GM18909 (cell line): ENCODE results near the gene NAT8L.

ENCODE experiments used
- ATAC-seq: cut with Tn5 transposase; IDR thresholded peaks from one replicate; pipeline ENCODE4 v1.9.1; 2021; ENCODE audit warnings: mild to moderate bottlenecking; ENCODE audit not compliant: unreplicated experiment, poor library complexity

The NAT8L gene

GRCh38 chr4:2089222-2089621, 30.1 kb downstream of the NAT8L start:
- ATAC-seq: no peak

- no peak for ATAC-seq
These were observed 31.5 kb downstream of the NAT8L start for GRCh38 chr4:2090642-2091041.

GRCh38 chr4:2091990-2092668, 33.0 kb downstream of the NAT8L start:
- ATAC-seq: no peak

GRCh38 chr4:2092669-2093053, 33.5 kb downstream of the NAT8L start:
- no peak for ATAC-seq

GRCh38 chr4:2093265-2093664, 34.1 kb downstream of the NAT8L start:
- no peak for ATAC-seq

- no peak for ATAC-seq
These were observed 35.4 kb downstream of the NAT8L start for GRCh38 chr4:2094545-2094944.

- ATAC-seq: no peak
These were observed 36.3 kb downstream of the NAT8L start for GRCh38 chr4:2095236-2096072.

- ATAC-seq: no peak
These were observed 37.0 kb downstream of the NAT8L start for GRCh38 chr4:2096073-2096609.

GRCh38 chr4:2101346-2102044, 42.4 kb downstream of the NAT8L start:
- no peak for ATAC-seq

- no peak for ATAC-seq
These were observed 43.1 kb downstream of the NAT8L start for GRCh38 chr4:2102045-2102883.

- no peak for ATAC-seq
These were observed 44.2 kb downstream of the NAT8L start for GRCh38 chr4:2103127-2103842.

- ATAC-seq: no peak
These were observed 44.9 kb downstream of the NAT8L start for GRCh38 chr4:2103843-2104547.

GRCh38 chr4:2104556-2105345, 45.6 kb downstream of the NAT8L start:
- no peak for ATAC-seq

- ATAC-seq: no peak
These were observed 46.4 kb downstream of the NAT8L start for GRCh38 chr4:2105559-2105958.

GRCh38 chr4:2116687-2117400, 57.7 kb downstream of the NAT8L start:
- ATAC-seq: no peak
